Ishikawa (cell line): ENCODE results near the gene DGKD.

ENCODE experiments used
- CEBPB ChIP-seq: IDR thresholded peaks from 2 replicates; pipeline ENCODE4 v1.6.1; 2012
- CREB1 ChIP-seq: IDR thresholded peaks from 2 replicates; pipeline ENCODE4 v1.6.1; 2012; ENCODE audit warnings: low read depth
- EGR1 ChIP-seq: IDR thresholded peaks from 2 replicates; pipeline ENCODE4 v1.6.1; 2012
- EP300 ChIP-seq: IDR thresholded peaks from 2 replicates; pipeline ENCODE4 v1.6.1; 2012; ENCODE audit warnings: borderline replicate concordance
- FOXM1 ChIP-seq: IDR thresholded peaks from 2 replicates; pipeline ENCODE4 v1.6.1; 2012; ENCODE audit warnings: low read depth, borderline replicate concordance
- MAX ChIP-seq: IDR thresholded peaks from 2 replicates; pipeline ENCODE4 v1.6.1; 2012
- NFIC ChIP-seq: IDR thresholded peaks from 2 replicates; pipeline ENCODE4 v1.6.1; 2012
- RAD21 ChIP-seq: IDR thresholded peaks from 2 replicates; pipeline ENCODE4 v1.6.1; 2012; ENCODE audit warnings: low read depth
- TAF1 ChIP-seq: IDR thresholded peaks from 2 replicates; pipeline ENCODE4 v1.6.1; 2012; ENCODE audit warnings: low read depth, mild to moderate bottlenecking
- TCF12 ChIP-seq: IDR thresholded peaks from 2 replicates; pipeline ENCODE4 v1.6.1; 2012; ENCODE audit warnings: low read depth
- TEAD4 ChIP-seq: IDR thresholded peaks from 2 replicates; pipeline ENCODE4 v1.6.1; 2012
- USF1 ChIP-seq: IDR thresholded peaks from 2 replicates; pipeline ENCODE4 v1.6.1; 2012
- YY1 ChIP-seq: IDR thresholded peaks from 2 replicates; pipeline ENCODE4 v1.6.1; 2012; ENCODE audit warnings: low read depth
- ZBTB7A ChIP-seq: IDR thresholded peaks from 2 replicates; pipeline ENCODE4 v1.6.1; 2012; ENCODE audit warnings: low read depth
- TF ChIP-seq, protein P1 (sequence below): IDR thresholded peaks from 2 replicates; pipeline ENCODE4 v1.6.1; 2012; ENCODE audit warnings: low read depth, mild to moderate bottlenecking

DGKD gene

DNA sequence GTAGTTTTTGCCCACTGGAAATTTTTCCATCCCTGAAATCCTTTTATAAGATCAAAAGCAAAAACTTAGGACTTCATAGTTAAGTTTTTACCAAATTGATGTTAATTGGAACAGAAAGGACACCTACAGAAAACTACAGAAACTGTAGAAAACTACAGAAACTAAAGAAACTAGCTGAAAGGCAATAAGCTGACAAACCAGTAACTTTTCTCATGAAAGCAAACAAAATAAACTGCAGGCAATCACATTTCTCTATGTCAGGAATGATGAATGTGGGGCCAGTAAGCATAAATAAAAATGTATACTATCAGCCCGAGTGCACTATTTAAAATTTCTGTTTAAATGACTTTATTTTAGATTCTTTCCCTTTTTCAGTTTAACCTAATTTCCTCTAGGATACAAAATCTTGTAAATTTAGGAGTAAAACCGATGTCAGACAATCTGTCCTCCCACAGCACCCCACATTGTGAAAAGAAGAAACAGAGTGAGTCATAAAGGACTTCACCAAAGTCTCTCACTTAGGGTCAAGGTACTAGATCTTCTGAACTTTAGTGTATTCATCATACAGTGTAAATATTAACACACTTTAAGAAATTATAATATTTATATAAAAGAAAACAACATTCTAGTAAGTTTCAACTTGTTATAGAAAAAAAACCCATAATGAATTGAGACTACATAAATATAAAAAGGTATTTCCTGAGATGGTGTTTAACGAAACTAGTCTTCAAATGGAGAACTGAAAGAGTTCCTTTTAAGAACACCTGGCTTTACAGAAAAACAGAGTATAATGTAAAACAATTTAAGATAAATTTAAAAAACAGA is 165.7 kb downstream of the DGKD start:
- TF ChIP-seq ZBTB7A, result no peak
- TF ChIP-seq, protein P1, sequence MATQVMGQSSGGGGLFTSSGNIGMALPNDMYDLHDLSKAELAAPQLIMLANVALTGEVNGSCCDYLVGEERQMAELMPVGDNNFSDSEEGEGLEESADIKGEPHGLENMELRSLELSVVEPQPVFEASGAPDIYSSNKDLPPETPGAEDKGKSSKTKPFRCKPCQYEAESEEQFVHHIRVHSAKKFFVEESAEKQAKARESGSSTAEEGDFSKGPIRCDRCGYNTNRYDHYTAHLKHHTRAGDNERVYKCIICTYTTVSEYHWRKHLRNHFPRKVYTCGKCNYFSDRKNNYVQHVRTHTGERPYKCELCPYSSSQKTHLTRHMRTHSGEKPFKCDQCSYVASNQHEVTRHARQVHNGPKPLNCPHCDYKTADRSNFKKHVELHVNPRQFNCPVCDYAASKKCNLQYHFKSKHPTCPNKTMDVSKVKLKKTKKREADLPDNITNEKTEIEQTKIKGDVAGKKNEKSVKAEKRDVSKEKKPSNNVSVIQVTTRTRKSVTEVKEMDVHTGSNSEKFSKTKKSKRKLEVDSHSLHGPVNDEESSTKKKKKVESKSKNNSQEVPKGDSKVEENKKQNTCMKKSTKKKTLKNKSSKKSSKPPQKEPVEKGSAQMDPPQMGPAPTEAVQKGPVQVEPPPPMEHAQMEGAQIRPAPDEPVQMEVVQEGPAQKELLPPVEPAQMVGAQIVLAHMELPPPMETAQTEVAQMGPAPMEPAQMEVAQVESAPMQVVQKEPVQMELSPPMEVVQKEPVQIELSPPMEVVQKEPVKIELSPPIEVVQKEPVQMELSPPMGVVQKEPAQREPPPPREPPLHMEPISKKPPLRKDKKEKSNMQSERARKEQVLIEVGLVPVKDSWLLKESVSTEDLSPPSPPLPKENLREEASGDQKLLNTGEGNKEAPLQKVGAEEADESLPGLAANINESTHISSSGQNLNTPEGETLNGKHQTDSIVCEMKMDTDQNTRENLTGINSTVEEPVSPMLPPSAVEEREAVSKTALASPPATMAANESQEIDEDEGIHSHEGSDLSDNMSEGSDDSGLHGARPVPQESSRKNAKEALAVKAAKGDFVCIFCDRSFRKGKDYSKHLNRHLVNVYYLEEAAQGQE, result no peak
- TF ChIP-seq EGR1, result no peak
- TF ChIP-seq TEAD4, result no peak
- no peak for TF ChIP-seq MAX
- no peak for TF ChIP-seq TCF12
- no peak for TF ChIP-seq TAF1
- TF ChIP-seq EP300, result no peak
- TF ChIP-seq CEBPB, result no peak
- no peak for TF ChIP-seq USF1
- no peak for TF ChIP-seq CREB1
- TF ChIP-seq YY1, result no peak
- no peak for TF ChIP-seq FOXM1
- TF ChIP-seq RAD21, result no peak
- TF ChIP-seq NFIC, result no peak
